H1 (cell line): Measurements from ENCODE around the gene MICU1. TPM values are rescaled to one million over a fixed set of nuclear protein-coding genes. Genes with fewer than 3 reads are reported as not detected.
"Not testable (repeated sequence)": the region's sequence is repeated elsewhere in the genome, so short reads cannot be mapped to it uniquely, and the experiment has no call there.

Experiments
- CTCF ChIA-PET: fragments of 300-600 bp; sonication (Branson Sonifier 250); formaldehyde crosslinking; loops from one replicate; lab custom pipeline; 2021; ENCODE audit not compliant: partially characterized antibody; lab: Charles Lee
- POLR2A ChIA-PET: fragments of 300-600 bp; sonication (Branson Sonifier 250); formaldehyde crosslinking; loops from one replicate; lab custom pipeline; 2021; ENCODE audit warnings: inconsistent platforms; ENCODE audit not compliant: partially characterized antibody; lab: Charles Lee
- DNase-seq, 2 experiments: peaks; one replicate each; pipeline versions ENCODE4 v3.0.0 to v3.0.0-alpha.2; 2010 to 2022; ENCODE audit warnings: low spot score in 2 of 2, low read depth in 1 of 2, mixed read lengths in 1 of 2
- FAIRE-seq: peaks from 2 replicates; lab custom pipeline; 2011; peaks lifted over from hg19 to GRCh38; lab: Jason Lieb, UNC
- H2AFZ ChIP-seq: 2 replicates; pipeline ENCODE4 v1.8.1; 2012; ENCODE audit warnings: low read length, inconsistent platforms
- H2AK5ac ChIP-seq: 2 replicates; pipeline ENCODE4 v1.6.1; 2013; ENCODE audit warnings: low read depth, low read length
- H2BK120ac ChIP-seq: replicated peaks from 2 replicates; pipeline ENCODE3; 2013; ENCODE audit warnings: low read depth, low read length, inconsistent platforms
- H2BK12ac ChIP-seq: 2 replicates; pipeline ENCODE4 v1.6.1; 2013; ENCODE audit warnings: low read depth, low read length
- H2BK15ac ChIP-seq: 2 replicates; pipeline ENCODE4 v1.6.1; 2013; ENCODE audit warnings: low read length
- H2BK20ac ChIP-seq: 2 replicates; pipeline ENCODE4 v1.6.1; 2013; ENCODE audit warnings: low read length
- H2BK5ac ChIP-seq: 2 replicates; pipeline ENCODE4 v1.6.1; 2013; ENCODE audit warnings: low read depth, low read length
- H3K14ac ChIP-seq: 2 replicates; pipeline ENCODE4 v1.6.1; 2013; ENCODE audit warnings: inconsistent platforms; ENCODE audit not compliant: insufficient read length
- H3K18ac ChIP-seq: 2 replicates; pipeline ENCODE4 v1.6.1; 2013; ENCODE audit warnings: low read length; ENCODE audit errors: extremely low read depth
- H3K23ac ChIP-seq: 2 replicates; pipeline ENCODE4 v1.6.1; 2013; ENCODE audit warnings: inconsistent platforms; ENCODE audit not compliant: insufficient read length
- H3K23me2 ChIP-seq: 2 replicates; pipeline ENCODE4 v1.6.1; 2013; ENCODE audit warnings: low read depth, low read length
- H3K27ac ChIP-seq: 2 replicates; pipeline ENCODE4 v1.6.1; 2011; ENCODE audit warnings: low read depth, low read length, inconsistent platforms
- H3K27me3 ChIP-seq, 4 experiments: replicated peaks in 1 of 4; 1 replicate in 1 of 4; 2 replicates in 3 of 4; pipeline versions ENCODE4 v1.6.1 to v1.8.1; 2011 to 2013; ENCODE audit warnings: low read length in 3 of 4, mild to moderate bottlenecking in 3 of 4, inconsistent platforms in 2 of 4, mixed read lengths in 2 of 4, moderate library complexity in 1 of 4; ENCODE audit not compliant: control insufficient read depth in 3 of 4, insufficient read depth in 3 of 4; ENCODE audit errors: extremely low read depth in 1 of 4
- H3K36me3 ChIP-seq, 4 experiments: 2 replicates each; pipeline versions ENCODE4 v1.6.1 to v1.8.1; 2011 to 2013; ENCODE audit warnings: mild to moderate bottlenecking in 4 of 4, low read length in 3 of 4, moderate library complexity in 2 of 4, control low read depth in 1 of 4, inconsistent platforms in 1 of 4; ENCODE audit not compliant: insufficient read depth in 4 of 4, control insufficient read depth in 2 of 4
- H3K4ac ChIP-seq: replicated peaks from 2 replicates; pipeline ENCODE3; 2013; ENCODE audit warnings: low read length, low read depth, mixed read lengths, inconsistent platforms; ENCODE audit not compliant: insufficient read length
- H3K4me1 ChIP-seq, 4 experiments: replicated peaks in 1 of 4; 1 replicate in 1 of 4; 2 replicates in 3 of 4; pipeline versions ENCODE4 v1.6.1 to v1.8.1; 2011 to 2013; ENCODE audit warnings: low read length in 3 of 4, inconsistent platforms in 2 of 4, mixed read lengths in 1 of 4; ENCODE audit not compliant: insufficient read depth in 4 of 4, control insufficient read depth in 3 of 4
- H3K4me2 ChIP-seq, 2 experiments: 2 replicates each; pipeline versions ENCODE4 v1.6.1 to v1.8.1; 2011 to 2013; ENCODE audit warnings: low read depth in 2 of 2, low read length in 2 of 2, control low read depth in 1 of 2, inconsistent platforms in 1 of 2, mild to moderate bottlenecking in 1 of 2; ENCODE audit not compliant: insufficient read depth in 1 of 2
- H3K4me3 ChIP-seq, 4 experiments: fragments of 200-600, 300-600 bp in 1 of 4; sonication (generic), shearing (Covaris generic), sonication (Bioruptor Twin) in 1 of 4; 2 replicates each; pipeline versions ENCODE4 v1.5.1 to v1.8.1; 2011 to 2016; ENCODE audit warnings: low read length in 4 of 4, low read depth in 3 of 4, control low read depth in 2 of 4, inconsistent platforms in 2 of 4, mild to moderate bottlenecking in 2 of 4, mixed read lengths in 1 of 4, moderate library complexity in 1 of 4; ENCODE audit not compliant: insufficient read depth in 2 of 4; ENCODE audit errors: extremely low read depth in 1 of 4
- H3K56ac ChIP-seq: replicated peaks from 2 replicates; pipeline ENCODE3; 2013; ENCODE audit warnings: low read depth, mild to moderate bottlenecking, mixed read lengths, low read length, inconsistent platforms; ENCODE audit not compliant: insufficient read length
- H3K79me1 ChIP-seq: 2 replicates; pipeline ENCODE4 v1.6.1; 2013; ENCODE audit warnings: low read depth, low read length, control low read depth
- H3K79me2 ChIP-seq, 2 experiments: 2 replicates each; pipeline versions ENCODE4 v1.6.1 to v1.8.1; 2012 to 2013; ENCODE audit warnings: low read length in 2 of 2, mild to moderate bottlenecking in 2 of 2, inconsistent platforms in 1 of 2; ENCODE audit not compliant: insufficient read depth in 2 of 2, control insufficient read depth in 1 of 2
- H3K9ac ChIP-seq, 4 experiments: replicated peaks in 1 of 4; 1 replicate in 1 of 4; 2 replicates in 3 of 4; pipeline versions ENCODE4 v1.6.1 to v1.8.1; 2011 to 2013; ENCODE audit warnings: low read depth in 3 of 4, low read length in 3 of 4, control low read depth in 2 of 4, mild to moderate bottlenecking in 2 of 4, moderate library complexity in 2 of 4, inconsistent platforms in 1 of 4; ENCODE audit errors: extremely low read depth in 1 of 4
- H3K9me3 ChIP-seq, 2 experiments: 2 replicates each; pipeline versions ENCODE4 v1.6.1 to v1.8.1; 2012 to 2013; ENCODE audit warnings: mild to moderate bottlenecking in 2 of 2, moderate library complexity in 2 of 2, control low read depth in 1 of 2, inconsistent platforms in 1 of 2, low read depth in 1 of 2, low read length in 1 of 2, mixed read lengths in 1 of 2; ENCODE audit not compliant: insufficient read depth in 2 of 2
- H4K20me1 ChIP-seq, 2 experiments: replicated peaks in 1 of 2; 2 replicates each; pipeline versions ENCODE3 to v1.8.1; 2011 to 2013; ENCODE audit warnings: inconsistent platforms in 2 of 2, low read length in 2 of 2, mild to moderate bottlenecking in 1 of 2; ENCODE audit not compliant: insufficient read depth in 2 of 2, control insufficient read depth in 1 of 2
- H4K5ac ChIP-seq: 2 replicates; pipeline ENCODE4 v1.6.1; 2013; ENCODE audit warnings: low read length, low read depth, mixed read lengths, inconsistent platforms; ENCODE audit not compliant: insufficient read length
- H4K8ac ChIP-seq: 2 replicates; pipeline ENCODE4 v1.8.0; 2013; ENCODE audit warnings: mild to moderate bottlenecking, moderate library complexity, low read length, inconsistent platforms; ENCODE audit not compliant: insufficient read depth; ENCODE audit errors: extremely low read depth
- H4K91ac ChIP-seq: replicated peaks from 2 replicates; pipeline ENCODE3; 2013; ENCODE audit warnings: low read length, mixed read lengths, inconsistent platforms; ENCODE audit not compliant: insufficient read length
- JUND ChIP-seq: IDR thresholded peaks from 2 replicates; pipeline ENCODE4 v1.6.1; 2011; ENCODE audit warnings: mild to moderate bottlenecking, improper control_type of control experiment, low read length
- POLR2A ChIP-seq, 2 experiments: IDR thresholded peaks; 1 replicate in 1 of 2; 2 replicates in 1 of 2; pipeline ENCODE4 v1.6.1; 2011; ENCODE audit warnings: low read depth in 2 of 2, low read length in 2 of 2, mild to moderate bottlenecking in 2 of 2; ENCODE audit errors: control extremely low read depth in 1 of 2
- RBBP5 ChIP-seq: IDR thresholded peaks from 2 replicates; pipeline ENCODE4 v1.7.1; 2012; ENCODE audit warnings: low read depth, mild to moderate bottlenecking, inconsistent platforms, low read length, moderate library complexity, borderline replicate concordance
- SIX5 ChIP-seq: IDR thresholded peaks from 2 replicates; pipeline ENCODE4 v1.6.1; 2011; ENCODE audit warnings: mild to moderate bottlenecking, low read depth, low read length
- TAF7 ChIP-seq: optimal IDR thresholded peaks from 2 replicates; pipeline ENCODE3; 2011; ENCODE audit warnings: low read depth, mild to moderate bottlenecking, inconsistent platforms, low read length, moderate library complexity, borderline replicate concordance
- WGBS, 2 experiments: shearing (Covaris generic) in 1 of 2; methylation state at CpG; one replicate each; pipeline versions ENCODE4 v1.1.6 to v1.1.7; 2013 to 2015; ENCODE audit warnings: low lambda C conversion rate in 2 of 2, mixed read lengths in 2 of 2, inconsistent platforms in 1 of 2, low coverage in 1 of 2, missing lambda C conversion rate in 1 of 2; ENCODE audit not compliant: insufficient replicate concordance in 2 of 2, insufficient coverage in 1 of 2, insufficient read length in 1 of 2; ENCODE audit errors: extremely low coverage in 1 of 2, missing lambda C conversion rate in 1 of 2; 5-methylcytosine and 5-hydroxymethylcytosine counted together
- polyA plus RNA-seq, 7 experiments: library from polyadenylated mRNA; depleted of rRNA in 3 of 7; stranded (reverse) in 5 of 7; unstranded in 2 of 7; fragments of >200 nt in 5 of 7; fragments of 200-250 nt in 2 of 7; gene quantifications; 1 replicate in 5 of 7; 2 replicates in 1 of 7; 4 replicates in 1 of 7; pipeline versions ENCODE4 v1.2.1 to v1.2.3, GENCODE V29; 2011 to 2013; ENCODE audit warnings: missing spikeins in 2 of 7, mixed read lengths in 2 of 7
- total RNA-seq: library from RNA; stranded (reverse); fragmentation: NEBNext Ultra II Directional; extraction: Animal tissue kit (Norgen Biotek cat#: 25700); gene quantifications from 2 replicates; pipeline ENCODE4 v1.2.1, GENCODE V29; 2021

MICU1 gene
- total and polyA plus RNA-seq, 2 of the 8 experiments (the other 6 are each of a cell fraction or from before 2014, with no cell fraction given): 18.0 to 36.7 TPM

DNA sequence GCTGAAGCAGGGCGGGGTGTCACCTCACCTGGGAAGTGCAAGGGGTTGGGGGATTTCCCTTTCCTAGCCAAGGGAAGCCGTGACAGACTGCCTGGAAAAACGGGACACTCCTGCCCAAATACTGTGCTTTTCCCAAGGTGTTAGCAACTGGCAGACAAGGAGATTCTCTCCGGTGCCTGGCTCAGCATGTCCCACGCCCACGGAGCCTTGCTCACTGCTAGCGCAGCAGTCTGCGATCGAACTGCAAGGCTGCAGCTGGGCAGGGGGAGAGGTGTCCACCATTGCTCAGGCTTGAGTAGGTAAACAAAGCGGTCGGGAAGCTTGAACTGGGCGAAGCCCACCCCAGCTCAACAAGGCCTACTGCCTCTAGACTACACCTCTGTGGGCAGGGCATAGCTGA is 190.3 kb downstream of the MICU1 start (continued):
- TF ChIP-seq JUND: no peak
- TF ChIP-seq RBBP5: no peak
- no peak for TF ChIP-seq POLR2A (IDR thresholded peaks at IDR 0.05; ENCODE audit: control extremely low read depth in 1 of 2, low read depth in 2 of 2, low read length in 2 of 2)
- no peak for TF ChIP-seq TAF7
- TF ChIP-seq SIX5: no peak

DNA sequence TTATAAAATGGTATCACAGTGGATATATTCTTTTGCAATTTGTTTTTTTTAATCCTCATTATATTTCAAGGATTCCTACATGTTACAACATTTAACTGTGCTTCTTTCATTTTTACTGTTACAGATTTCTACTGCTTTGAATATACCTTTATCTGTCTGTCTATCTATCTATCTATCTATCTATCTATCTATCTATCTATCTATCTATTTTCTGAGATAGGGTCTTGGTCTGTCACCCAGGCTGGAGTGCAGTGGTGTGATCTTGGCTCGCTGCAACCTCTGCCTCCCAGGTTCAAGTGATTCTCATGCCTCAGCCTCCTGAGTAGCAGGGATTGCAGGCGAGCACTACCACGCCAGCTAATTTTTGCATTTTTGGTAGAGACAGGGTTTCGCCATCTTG is 194.9 kb downstream of the MICU1 start:
- CTCF ChIA-PET, H3K27ac ChIP-seq, DNase-seq: not testable (repeated sequence)

More for the DNA sequence above, 194.9 kb downstream of the MICU1 start:
- H2BK5ac ChIP-seq, H3K56ac ChIP-seq, H3K18ac ChIP-seq, H3K79me2 ChIP-seq, H2AK5ac ChIP-seq, H3K9me3 ChIP-seq, H2BK12ac ChIP-seq, H3K36me3 ChIP-seq, H2BK20ac ChIP-seq, H2BK15ac ChIP-seq, H3K4me3 ChIP-seq, FAIRE-seq, H4K5ac ChIP-seq, H4K91ac ChIP-seq, H2AFZ ChIP-seq, POLR2A ChIA-PET, H3K9ac ChIP-seq, H3K14ac ChIP-seq, H3K23ac ChIP-seq, H3K79me1 ChIP-seq, H4K8ac ChIP-seq, H3K27me3 ChIP-seq, H3K4ac ChIP-seq, H3K23me2 ChIP-seq, H3K4me2 ChIP-seq, H3K4me1 ChIP-seq, H2BK120ac ChIP-seq, H4K20me1 ChIP-seq: not testable (repeated sequence)
- 95% methylated on average over 4 of the region's 4 CpGs; no CpG with 5 or more reads in 1 of the 2 experiments for WGBS, 2 experiments
